A673 (cell line): ENCODE data around the gene OPTC. TPM values are rescaled to one million over a fixed set of nuclear protein-coding genes. Genes with fewer than 3 reads are reported as not detected.

Experiments used
- BruUV-seq: library from RNA; stranded (reverse); fragments of 400-500 nt; replicated peaks from 2 replicates; lab custom pipeline; 2021; lab: Mats Ljungman, UMichigan
- CTCF ChIA-PET: fragments of 300-600 bp; sonication (Branson Sonifier 250); formaldehyde crosslinking; loops from one replicate; lab custom pipeline; 2022; ENCODE audit warnings: antibody characterized with exemption; lab: Charles Lee
- POLR2A ChIA-PET: fragments of 300-600 bp; sonication (Branson Sonifier 250); formaldehyde crosslinking; loops from one replicate; lab custom pipeline; 2022; ENCODE audit warnings: antibody characterized with exemption; ENCODE audit not compliant: low non-redundant PET; lab: Charles Lee
- DNase-seq: peaks from one replicate; pipeline ENCODE4 v3.0.0-alpha.2; 2015; ENCODE audit warnings: low spot score
- H3K27ac ChIP-seq: fragments of 200-600 bp; sonication (generic); 2 replicates; pipeline ENCODE4 v1.5.1; 2016; ENCODE audit warnings: mixed run types, low read depth, mild to moderate bottlenecking, mixed read lengths, antibody characterized with exemption, low read length; ENCODE audit not compliant: poor library complexity, severe bottlenecking
- H3K27me3 ChIP-seq: fragments of 200-600 bp; sonication (generic); replicated peaks from 2 replicates; pipeline ENCODE4 v1.6.1; 2017; ENCODE audit warnings: mixed run types, low read depth, mild to moderate bottlenecking, mixed read lengths, antibody characterized with exemption, low read length; ENCODE audit not compliant: insufficient read depth, poor library complexity
- H3K36me3 ChIP-seq: fragments of 200-600 bp; sonication (generic); 2 replicates; pipeline ENCODE4 v1.6.1; 2016; ENCODE audit warnings: mixed run types, mild to moderate bottlenecking, mixed read lengths, antibody characterized with exemption, low read length; ENCODE audit not compliant: insufficient read depth, poor library complexity, severe bottlenecking
- H3K4me1 ChIP-seq: fragments of 200-600 bp; sonication (generic); 2 replicates; pipeline ENCODE4 v1.6.1; 2017; ENCODE audit warnings: mixed run types, mild to moderate bottlenecking, mixed read lengths, antibody characterized with exemption, low read length; ENCODE audit not compliant: insufficient read depth, poor library complexity, severe bottlenecking
- H3K4me3 ChIP-seq: fragments of 200-600 bp; sonication (generic); 2 replicates; pipeline ENCODE4 v1.5.1; 2016; ENCODE audit warnings: low read depth, mixed run types, mild to moderate bottlenecking, mixed read lengths, low read length; ENCODE audit not compliant: poor library complexity, severe bottlenecking
- H3K9me3 ChIP-seq: fragments of 200-600 bp; sonication (generic); 2 replicates; pipeline ENCODE4 v1.6.1; 2016; ENCODE audit warnings: mixed run types, low read depth, mild to moderate bottlenecking, mixed read lengths, antibody characterized with exemption, low read length; ENCODE audit not compliant: poor library complexity, severe bottlenecking
- CTCF ChIP-seq: fragments of 300-800, 200-600 bp; sonication (generic); conservative IDR thresholded peaks from 2 replicates; pipeline ENCODE4 v1.5.1; 2017; ENCODE audit warnings: low read depth, mild to moderate bottlenecking, antibody characterized with exemption, low read length, moderate library complexity, mixed read lengths
- EZH2 ChIP-seq: fragments of 200-600 bp; sonication (generic); IDR thresholded peaks from 2 replicates; pipeline ENCODE4 v1.6.1; 2017; ENCODE audit warnings: borderline replicate concordance, low read depth, mild to moderate bottlenecking, mixed read lengths, antibody characterized with exemption, low read length; ENCODE audit not compliant: poor library complexity, severe bottlenecking
- intact Hi-C: fragments of 100-400 bp; cut with micrococcal nuclease; formaldehyde crosslinking; loops from one replicate; pipeline ENCODE4 v1.10.0; 2022; ENCODE audit not compliant: unreplicated experiment
- total RNA-seq: library from RNA; stranded (reverse); gene quantifications from 2 replicates; pipeline ENCODE4 v1.2.3, GENCODE V29; 2021

OPTC gene
- total RNA-seq, 1 experiment from 2014 or later = not detected

GRCh38 chr1:203547771-203548421 lies 53.9 kb downstream of the OPTC start:
- TF ChIP-seq CTCF (no peak), EZH2 (no peak)
- Histone ChIP-seq H3K9me3 (no peaks in the 10 kb centered on the region), H3K27ac (peak overlapping the region; percentile 61), H3K4me3 (peak overlapping the region; percentile 25), H3K36me3 (no peaks in the 10 kb centered on the region), H3K4me1 (peaks cover 32% of the 10 kb centered on the region), H3K27me3 (no peaks in the 10 kb centered on the region)
- POLR2A ChIA-PET = no interaction called here
- CTCF ChIA-PET = interaction anchor here (0.7 to 1.0 kb wide), 2 partner anchors 10 to 280 kb away, joined by 3 read pairs; no protein-coding TSS in a partner anchor
- BruUV-seq = no TSS peak
- DNase-seq = peak; percentile 88
- intact Hi-C loops = loop anchor here (10.0 kb wide), 1 partner anchor 77 kb away; the partner anchor contains the start of gene ATP2B4

DNA sequence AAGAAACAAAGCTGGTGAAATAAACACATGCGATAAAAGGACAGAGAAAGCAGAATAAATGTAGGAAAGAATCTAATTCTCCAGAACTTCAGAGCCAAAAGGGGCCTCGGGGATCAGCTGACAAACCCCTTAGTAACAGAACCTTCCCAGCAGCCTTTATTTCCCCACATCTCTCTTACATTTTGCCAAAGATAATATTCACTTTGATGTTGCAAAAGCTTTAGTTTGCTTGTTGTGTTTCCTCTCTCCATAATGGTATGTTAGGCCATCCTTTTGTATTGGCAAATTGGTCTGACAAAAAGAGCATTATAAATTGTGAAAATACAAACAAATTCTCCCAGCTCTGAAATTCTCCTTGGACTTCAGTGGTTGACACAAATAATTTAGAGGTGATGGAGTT lies 54.9 kb downstream of the OPTC start:
- intact Hi-C loops = loop anchor here (10.0 kb wide), 1 partner anchor 76 kb away; the partner anchor contains the start of gene ATP2B4
- Histone ChIP-seq H3K4me3 (no peak overlapping the region), H3K4me1 (peaks cover 32% of the 10 kb centered on the region), H3K36me3 (no peaks in the 10 kb centered on the region), H3K27ac (no peak overlapping the region), H3K9me3 (no peaks in the 10 kb centered on the region), H3K27me3 (no peaks in the 10 kb centered on the region)
- POLR2A ChIA-PET = no interaction called here
- no TSS peak for BruUV-seq
- TF ChIP-seq CTCF (no peak), EZH2 (no peak)
- DNase-seq = no peak
- CTCF ChIA-PET = no interaction called here

GRCh38 chr1:203549309-203549708 lies 55.4 kb downstream of the OPTC start:
- CTCF ChIA-PET = no interaction called here
- TF ChIP-seq CTCF = no peak
- TF ChIP-seq EZH2 = no peak
- BruUV-seq = no TSS peak
- peaks cover 32% of the 10 kb centered on the region for H3K4me1 ChIP-seq
- H3K27me3 ChIP-seq = no peaks in the 10 kb centered on the region
- no peaks in the 10 kb centered on the region for H3K9me3 ChIP-seq
- no peaks in the 10 kb centered on the region for H3K36me3 ChIP-seq
- no peak overlapping the region for H3K27ac ChIP-seq
- no peak overlapping the region for H3K4me3 ChIP-seq
- intact Hi-C loops = loop anchor here (10.0 kb wide), 1 partner anchor 75 kb away; the partner anchor contains the start of gene ATP2B4
- POLR2A ChIA-PET = no interaction called here
- no peak for DNase-seq
